CD4-positive, alpha-beta T cell treated with Interleukin-1 beta for 1 hour (primary cell): Measurements from ENCODE around the gene BAIAP3.
"Not testable (repeated sequence)": the region's sequence is repeated elsewhere in the genome, so short reads cannot be mapped to it uniquely, and the experiment has no call there.

ENCODE experiments used
- DNase-seq, 2 donors: peaks; one replicate each; pipeline ENCODE4 v3.0.0-alpha.2; 2020 to 2022

Gene BAIAP3

DNA sequence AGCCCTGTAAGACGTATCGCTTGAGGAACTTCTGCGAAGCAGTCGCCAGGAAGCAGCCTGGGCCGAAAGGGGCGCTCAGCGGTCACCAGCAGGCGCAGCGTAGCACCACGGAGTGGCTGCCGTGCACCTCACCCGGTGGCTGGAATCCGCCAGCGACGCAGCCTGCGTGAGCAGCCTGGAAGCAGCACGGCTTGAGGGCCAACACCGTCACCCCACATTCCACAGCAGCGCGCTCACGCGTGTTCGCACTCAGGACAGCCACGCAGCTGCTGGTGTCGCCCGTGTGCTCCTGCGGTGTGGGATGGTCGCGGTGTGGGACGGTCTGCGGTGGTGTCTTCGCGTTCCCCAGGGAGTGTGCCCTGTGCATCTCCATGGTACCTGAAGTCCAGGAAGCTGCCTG is 14.4 kb upstream of the BAIAP3 start:
- no peak for DNase-seq

DNA sequence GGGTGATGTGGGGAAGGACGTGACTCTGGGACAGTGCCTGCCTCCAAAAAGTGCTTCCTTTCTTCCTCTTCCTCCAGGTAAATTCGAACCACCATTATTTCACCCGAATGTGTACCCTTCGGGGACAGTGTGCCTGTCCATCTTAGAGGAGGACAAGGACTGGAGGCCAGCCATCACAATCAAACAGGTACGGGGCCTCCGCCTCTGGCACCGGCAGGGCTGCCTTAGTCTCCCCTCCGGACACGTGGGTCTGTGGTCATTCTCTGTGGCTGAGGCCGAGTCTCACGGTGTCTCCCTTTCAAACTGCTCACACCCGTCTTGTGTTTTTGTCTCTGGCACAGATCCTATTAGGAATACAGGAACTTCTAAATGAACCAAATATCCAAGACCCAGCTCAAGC is 13.3 kb upstream of the BAIAP3 start:
- DNase-seq = no peak

DNA sequence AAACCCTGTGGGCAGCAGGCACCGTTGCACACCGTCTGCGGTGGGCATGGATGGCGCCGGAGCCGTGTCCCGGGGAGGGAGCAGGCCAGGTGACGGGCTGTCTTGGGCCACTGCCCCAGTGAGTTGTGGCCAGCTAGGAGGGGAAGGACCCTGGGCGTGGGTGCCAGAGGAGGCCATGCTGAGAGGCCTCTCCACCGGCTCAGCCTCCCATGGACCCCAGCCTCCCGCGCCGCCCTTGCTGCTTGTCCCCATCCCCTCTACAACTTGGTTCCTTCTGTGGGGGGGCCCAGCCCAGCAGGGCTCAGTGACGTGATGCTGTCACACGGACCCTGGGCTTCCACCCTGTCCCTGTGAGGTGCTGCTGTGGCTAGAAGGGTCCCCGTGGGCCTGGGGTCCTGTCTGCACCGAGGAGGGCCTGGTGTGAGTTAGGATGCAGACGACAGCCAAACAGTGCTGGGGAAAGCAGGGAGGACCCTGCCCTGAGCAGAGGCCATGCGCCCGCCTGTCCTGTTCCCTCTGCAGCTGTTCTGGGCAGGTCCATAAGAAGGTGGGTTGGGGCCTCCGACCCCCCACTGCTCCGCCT is 12.7 kb upstream of the BAIAP3 start:
- DNase-seq = no peak

DNA sequence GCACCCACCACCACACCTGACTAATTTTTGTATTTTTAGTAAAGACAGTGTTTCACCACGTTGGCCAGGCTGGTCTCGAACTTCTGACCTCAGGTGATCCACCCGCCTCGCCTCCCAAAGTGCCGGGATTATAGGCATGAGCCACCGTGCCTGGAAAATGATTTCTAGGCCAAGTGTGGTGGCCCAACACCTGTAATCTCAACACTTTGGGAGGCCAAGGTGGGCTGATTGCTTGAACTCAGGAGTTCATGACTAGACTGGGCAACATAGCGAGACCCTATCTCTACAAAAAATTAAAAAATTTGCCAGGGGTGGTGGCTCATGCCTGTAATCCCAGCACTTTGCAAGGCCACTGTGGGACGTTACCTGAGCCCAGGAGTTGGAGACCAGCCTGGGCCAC is 11.0 kb upstream of the BAIAP3 start:
- no peak for DNase-seq

DNA sequence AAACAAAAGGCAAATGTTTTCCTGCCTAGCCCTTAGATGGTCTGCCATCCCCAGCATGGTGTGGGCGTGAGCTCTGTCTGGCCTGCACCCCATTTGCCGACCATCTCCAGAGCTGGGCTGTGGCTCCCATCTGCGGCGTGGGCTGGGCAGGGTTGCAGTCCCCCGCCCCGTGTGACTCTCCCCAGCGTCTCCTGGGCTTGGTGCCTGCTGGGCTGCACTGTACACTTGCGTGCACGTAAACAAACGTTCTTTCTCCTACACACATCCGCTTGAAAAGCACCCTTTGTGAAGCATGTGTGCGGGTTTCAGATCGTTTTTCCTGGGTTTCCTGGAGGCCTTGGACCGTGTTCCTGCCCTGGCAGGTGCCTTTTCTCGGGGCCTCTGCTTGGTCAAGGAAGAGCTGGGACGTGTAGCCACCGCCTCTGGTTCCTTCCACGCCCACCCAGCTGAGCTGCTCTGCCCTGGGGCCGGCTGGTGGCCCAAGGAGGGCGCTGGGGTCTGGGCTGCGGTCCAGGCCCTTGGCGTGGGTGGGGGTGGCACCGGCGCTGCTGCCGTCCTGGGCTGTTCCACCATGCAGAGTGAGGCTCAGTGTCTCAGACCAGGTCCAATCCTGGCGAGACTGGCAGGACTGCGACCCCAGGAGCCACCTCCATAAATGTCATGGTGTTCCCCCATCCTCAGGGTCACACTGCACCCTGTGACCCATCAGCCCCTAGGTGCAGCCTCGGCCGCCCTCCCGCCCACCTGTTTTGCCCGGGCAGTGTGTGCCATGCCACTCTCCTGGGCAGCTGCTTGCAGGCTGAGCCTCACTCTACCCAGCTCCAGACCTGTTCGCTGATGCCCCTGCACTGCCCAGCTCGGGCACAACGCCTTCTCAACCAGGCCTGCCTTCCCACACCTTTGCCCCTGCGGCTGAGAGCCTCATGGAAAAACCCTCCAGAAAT is 9.9 kb upstream of the BAIAP3 start:
- no peak for DNase-seq

DNA sequence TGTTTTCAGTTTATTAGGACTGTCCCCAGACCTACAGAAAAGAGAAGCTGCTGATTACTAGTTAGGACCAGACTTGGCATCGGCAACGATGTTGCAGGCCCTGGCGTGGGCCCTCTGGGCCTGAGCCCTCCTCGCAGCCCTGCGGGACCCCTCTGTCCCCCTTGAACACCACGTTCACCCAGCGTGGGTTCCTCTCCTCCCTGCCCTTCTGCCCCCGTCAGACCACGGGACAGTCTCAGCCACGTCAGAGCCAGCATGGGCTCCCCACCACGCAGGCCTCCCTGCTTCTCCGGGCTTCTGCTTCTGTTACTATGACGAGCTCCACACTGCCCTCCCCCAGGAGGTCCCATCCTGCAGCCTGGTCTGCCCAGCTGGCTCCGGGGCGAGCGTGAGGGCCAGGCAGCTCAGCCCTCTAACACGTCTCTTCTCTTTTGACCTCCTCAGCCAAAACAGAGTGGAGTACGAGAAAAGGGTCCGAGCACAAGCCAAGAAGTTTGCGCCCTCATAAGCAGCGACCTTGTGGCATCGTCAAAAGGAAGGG is 9.1 kb upstream of the BAIAP3 start:
- DNase-seq = no peak

DNA sequence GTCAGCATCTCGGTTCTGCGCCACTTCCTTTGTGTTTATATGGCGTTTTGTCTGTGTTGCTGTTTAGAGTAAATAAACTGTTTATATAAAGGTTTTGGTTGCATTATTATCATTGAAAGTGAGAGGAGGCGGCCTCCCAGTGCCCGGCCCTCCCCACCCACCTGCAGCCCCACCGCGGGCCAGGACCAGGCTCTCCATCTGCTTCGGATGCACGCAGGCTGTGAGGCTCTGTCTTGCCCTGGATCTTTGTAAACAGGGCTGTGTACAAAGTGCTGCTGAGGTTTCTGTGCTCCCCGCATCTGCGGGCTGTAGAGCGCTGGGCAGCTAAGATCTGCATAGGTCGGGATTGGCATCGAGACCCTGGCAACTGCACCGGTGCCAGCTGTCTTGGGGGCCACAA is 8.2 kb upstream of the BAIAP3 start:
- no peak for DNase-seq

DNA sequence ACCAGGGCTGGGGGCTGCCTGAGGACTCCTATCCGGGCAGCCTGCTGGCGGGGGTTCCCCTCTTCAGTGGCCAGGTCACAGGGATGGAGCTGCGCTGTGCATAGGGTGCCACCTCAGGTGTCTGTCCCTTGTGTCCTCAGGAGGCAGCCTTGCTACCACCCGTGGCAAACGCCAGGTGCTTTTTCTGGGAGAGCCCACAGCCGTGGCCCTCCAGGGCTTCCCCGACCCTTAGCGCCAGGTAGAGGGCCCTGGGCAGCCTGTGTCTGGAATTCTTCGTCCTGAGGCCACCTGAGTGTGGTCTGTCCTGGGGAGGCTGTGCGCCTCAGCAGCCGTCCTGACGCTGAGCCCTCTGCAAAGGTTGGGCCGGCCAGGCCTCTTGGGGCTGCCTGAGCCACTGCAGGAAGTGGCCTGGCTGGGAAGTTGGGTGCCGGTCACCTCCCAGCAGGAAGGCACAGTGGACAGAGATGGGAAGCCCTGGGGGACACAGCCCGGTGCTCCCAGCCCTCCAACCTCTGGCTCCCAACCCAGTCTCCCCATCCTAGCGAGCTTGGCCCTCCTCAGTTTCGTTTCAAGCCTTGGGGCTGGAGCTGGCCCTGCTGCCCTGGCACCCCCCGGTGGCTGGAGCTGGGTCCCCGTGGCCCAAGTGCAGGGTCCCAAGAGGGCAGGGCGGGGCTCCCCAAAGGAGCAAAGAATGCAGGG is 7.6 kb upstream of the BAIAP3 start:
- no peak for DNase-seq

DNA sequence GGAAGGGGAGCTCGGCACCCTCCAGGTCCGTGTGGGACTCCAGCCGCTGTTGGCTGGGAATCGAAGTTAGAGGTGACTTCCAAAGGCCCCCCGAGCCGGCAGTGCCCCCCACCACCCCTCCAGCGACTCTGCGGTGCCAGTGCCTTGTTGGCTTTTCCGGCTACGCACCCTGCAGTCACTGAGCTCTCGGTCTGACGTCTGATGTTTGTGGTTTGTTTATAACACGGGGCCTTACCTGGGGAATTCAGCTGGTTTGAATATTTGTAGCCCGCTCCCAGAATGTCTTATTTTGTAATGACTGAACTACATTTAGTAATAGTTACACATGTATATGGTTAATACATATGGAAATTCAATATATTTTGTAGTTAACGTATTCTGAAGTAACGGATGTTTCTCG is 7.1 kb upstream of the BAIAP3 start:
- DNase-seq = no peak

DNA sequence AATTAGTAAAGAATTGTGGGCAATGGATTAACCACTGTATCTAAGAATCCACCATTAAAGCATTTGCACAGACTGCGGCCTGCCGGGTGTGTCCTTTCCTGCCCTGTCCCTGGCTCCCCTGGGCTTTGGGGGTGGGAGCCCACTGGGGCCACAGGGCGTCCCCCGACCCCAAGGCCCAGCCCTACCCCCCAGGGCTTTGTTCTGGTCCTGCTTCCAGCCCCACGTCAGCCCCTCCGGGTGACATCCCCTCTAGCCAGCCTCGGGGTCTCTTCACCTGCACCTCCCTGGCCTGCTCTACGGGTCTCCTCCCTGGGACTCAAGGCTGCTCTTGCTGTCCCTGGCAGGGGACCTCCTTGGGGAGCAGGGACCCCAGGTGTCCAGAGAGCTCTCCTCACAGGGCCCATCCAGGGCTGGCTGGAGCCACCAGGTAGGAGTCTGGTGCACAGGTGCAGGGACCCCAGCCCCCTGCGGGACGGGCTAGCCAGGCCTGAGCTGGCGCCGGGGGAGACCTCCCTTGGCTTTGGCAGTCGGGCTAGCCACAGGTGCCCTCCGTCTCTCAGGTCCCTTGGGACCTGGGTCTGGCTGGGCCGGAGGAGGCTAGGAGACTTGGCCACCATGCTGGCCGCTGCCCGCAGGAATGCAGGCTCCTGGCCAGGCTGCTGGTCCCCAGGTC is 6.4 kb upstream of the BAIAP3 start:
- no peak for DNase-seq

DNA sequence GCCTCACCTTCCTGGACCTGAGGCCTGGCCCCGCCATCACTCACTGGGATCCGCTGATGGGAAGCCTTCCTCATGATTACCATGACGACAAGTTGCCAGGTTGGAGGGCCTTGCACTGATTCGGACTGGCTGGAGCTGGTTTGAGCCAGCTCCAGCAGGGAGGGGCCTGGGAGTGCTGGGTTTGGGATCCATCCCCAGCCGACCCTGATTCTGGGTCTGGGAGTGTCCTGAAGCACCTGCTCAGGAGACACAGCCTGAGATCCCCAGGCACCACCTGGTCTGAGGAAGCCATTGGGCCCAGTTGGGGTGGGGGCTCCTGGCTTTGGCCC is 5.9 kb upstream of the BAIAP3 start:
- no peak for DNase-seq

DNA sequence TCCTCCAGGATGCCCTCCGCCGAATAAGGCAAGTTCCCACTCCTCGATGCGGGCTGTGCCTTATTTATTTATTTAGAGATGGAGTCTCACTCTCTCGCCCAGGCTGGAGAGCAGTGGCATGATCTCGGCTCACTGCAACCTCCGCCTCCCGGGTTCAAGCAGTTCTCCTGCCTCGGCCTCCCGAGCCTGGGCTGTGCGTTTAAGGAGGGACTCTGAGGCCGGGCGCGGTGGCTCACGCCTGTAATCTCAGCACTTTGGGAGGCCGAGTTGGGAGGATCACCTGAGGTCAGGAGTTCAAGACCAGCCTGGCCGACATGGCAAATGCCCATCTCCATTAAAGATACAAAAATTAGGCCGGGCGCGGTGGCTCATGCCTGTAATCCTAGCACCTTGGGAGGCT is 5.3 kb upstream of the BAIAP3 start:
- not testable (repeated sequence) for DNase-seq

DNA sequence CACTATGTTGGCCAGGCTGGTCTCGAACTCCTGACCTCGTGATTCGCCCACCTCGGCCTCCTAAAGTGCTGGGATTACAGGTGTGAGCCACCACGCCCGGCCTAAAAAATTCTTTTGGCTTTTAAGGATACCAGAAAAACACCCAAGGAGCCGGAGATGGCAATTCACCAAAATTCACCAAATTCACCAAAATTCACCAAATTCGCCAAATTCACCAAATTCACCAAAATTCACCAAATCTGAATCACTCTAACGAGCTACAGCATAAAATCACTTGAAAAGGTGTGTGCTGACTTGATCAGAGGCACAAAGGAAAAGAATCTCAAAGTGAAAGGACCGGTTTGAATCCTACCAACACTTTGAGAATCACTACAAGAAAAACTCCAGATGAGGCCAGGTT is 4.5 kb upstream of the BAIAP3 start:
- not testable (repeated sequence) for DNase-seq

DNA sequence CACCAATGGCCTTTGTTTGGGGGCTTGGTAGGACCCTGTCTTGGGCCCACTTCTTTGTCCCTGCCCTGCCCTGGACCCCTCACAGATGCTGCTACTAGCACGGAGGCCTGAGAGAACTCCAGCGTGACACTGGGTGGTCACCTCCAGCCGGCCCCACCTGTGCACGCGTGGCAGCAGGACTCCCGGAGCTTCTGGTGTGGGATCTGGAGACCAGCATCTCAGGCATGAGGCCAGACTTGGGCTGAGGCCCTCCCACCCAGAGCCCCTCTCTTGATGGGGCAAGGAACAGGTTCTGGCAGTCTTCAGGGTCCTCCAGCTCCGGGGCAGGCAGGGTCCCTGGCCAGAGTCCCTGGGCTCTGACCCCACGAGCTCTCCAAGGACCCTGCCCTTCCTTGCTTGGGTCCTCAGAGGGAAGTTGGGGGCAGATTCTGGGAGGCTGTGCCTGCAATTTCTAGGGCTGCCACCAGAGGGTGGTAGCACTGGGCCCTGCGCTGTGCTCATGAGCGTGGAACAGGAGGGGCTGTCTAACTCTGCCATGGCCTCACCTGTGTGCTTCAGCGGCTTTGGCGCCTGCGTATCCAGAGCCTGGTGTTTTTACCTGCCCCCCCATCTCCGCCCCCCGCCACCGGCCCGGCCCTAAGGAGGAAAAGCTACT is 3.1 kb upstream of the BAIAP3 start:
- no peak for DNase-seq

DNA sequence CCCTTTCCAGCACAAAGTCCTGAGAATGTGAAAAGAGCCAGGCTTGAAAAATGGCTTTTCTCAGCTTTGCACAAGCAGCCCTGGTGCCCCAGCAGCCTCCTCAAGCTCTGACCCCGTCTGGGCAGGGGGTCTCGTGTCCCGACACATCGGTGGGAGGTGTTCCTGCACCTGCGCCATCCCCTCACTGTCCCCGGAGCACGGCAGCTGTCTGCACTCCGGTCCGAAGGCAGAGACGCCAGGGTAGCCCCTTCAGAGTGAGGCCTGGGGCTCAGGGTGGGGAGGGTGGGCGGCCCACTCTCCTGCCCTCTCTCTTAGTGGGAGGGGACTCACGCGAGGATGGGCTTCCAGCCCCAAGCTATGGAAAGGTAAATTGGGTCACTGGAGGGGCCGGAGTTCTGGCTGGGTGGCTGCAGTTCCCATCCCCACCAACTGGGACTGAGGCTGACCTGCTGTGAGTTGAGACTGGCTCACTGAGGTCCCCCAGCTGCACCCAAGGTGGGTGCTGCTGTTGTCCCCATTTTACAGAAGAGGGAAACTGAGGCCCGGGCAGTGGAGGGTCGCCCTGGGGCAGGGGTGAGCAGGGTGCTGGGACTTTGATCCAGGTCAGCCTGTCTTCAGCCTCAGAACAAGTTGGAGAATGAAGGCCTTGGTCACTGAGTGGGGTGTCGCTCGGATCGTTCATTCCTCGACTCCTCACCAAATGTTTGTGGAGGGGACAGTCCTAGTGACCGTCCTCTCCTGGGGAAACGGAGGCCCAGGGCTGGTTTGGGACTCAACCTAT is 2.3 kb upstream of the BAIAP3 start:
- no peak for DNase-seq

DNA sequence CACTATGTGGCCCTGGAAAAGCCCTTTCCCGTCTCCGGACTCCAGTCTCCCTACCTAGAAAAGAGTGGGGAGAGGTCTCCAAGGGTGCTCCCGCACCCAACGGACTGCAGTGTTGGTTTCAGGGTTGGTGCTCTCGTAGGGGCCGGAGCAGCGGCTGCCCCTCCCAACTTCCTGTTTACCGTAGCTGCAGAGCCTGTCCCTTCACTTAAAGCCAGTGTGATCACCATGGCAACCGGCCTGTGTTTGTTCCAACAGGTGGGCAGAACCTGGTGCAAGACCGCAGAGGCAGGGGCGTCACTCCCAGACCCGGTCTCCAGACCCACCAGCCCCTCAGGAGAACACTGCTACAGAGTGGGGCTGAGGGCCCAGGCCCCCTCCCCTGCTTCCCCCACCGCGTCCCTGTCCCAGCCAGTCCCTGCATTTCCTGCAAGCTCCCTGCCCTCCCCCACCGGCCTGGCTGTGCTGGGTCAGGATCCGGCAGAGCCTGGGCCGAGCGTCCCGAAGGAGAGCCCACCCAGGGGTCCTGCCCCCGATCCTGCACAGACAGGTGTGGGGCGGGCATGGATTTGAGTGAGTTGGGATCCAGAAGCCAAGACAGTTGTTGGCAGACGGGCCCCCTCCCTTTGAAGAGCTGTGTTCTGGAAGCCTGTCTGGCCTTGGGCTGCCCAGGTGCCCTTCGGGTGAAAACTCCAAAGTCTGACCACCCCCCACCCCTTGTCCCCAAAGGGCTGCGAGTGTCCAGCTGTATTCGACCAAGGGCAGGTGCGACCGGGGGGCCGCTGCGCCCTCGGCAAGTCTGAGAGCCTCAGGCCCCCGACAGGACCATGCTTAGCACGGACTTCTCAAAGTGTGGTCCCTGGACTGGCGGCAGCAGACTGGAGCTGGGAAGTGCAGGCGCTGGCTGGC is 1.5 kb upstream of the BAIAP3 start:
- peak; percentile 72 to 91 for DNase-seq

DNA sequence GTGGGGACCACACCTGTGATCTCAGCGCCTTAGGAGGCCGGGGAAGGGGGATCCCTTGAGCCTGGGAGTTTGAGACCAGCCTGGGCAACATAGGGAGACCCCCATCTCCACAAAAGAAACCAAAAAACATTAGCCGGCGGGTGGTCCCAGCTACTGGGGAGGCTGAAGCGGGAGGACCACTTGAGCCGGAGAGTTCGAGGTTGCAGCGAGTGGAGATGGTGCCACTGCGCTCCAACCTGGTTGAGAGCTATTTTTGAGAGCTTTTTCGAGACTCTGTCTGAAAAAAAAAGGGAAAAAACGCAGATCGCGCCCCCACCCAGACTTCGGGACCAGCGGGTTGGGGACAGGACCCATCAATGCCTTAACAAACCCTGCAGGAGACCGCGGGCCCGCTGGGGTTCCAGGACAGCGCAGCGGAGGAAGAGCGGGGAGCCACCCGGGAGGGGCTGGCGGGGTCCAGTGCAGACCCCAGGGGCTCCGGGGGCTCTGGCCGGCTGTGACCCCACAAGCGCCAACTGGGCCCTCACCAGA is 762 bp upstream of the BAIAP3 start:
- DNase-seq = no peak

DNA sequence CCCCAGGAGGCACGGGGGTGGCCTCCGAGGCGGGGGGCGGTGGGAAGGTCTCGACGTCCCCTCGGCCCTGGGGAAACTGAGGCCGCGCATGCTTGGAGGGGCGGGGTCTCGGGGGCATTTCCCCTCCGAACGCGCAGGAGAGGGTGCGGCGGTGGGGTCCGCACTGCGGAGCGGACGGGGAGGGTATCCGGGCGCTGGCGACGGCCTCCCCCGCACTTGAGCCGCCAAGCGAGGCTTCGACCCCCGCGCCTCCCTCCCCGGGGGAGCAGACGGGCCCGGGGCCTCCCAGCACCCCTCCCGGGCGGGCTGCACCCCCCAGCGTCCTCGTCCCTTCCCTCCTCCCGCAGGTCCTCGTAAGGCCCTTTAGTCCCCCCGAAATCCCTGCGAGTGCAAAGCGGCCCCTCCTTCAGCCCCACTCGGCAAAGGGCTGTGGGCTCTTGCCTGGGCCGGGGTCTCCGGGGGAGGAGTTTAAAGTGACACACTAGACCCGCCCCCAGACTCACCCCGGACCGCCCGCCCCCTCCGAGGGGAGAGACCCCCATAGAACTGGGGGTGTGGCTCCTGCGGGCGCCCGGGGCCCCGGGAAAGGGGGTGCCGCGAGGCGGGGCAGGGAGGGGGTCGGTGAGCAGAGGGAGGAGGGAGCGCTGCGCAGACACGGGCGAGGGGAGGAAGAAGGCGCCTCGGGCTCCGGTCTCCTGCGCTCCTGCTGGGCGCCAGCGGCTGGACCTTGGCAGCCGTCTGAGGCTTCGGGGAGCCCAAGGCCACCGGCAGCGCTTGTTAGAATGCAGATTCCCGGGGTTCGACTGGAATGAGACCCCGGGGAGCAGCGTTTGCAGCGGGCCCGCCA is 632 bp downstream of the BAIAP3 start:
- no peak for DNase-seq

DNA sequence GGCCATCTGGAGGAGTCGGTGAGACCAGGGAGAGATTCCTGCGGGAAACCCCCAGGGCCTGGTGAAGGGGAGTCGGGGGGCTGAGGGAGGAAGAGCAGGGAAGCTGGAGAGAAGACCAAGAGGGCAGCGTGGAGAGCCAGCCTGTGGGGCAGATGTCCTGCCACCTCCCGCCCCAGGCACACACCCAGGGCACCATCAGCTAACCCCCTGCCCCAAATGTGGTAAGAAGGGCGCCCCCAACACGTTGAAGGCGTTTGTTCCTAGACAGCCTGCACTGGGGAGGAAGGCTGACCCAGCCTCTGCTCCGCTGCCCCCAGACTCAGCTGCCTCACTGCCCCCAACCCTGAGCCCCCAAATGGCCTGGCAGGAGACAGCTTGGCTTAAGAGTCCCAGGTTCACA is 1.3 kb downstream of the BAIAP3 start:
- no peak for DNase-seq
